Limb (tissue), 2 donors: ENCODE results near the gene SMIM38.
A peak's percentile ranks its signal among the peaks of the same experiment; 100 is the strongest.
"Not testable (repeated sequence)": the region's sequence is repeated elsewhere in the genome, so short reads cannot be mapped to it uniquely, and the experiment has no call there.

ENCODE experiments used
- DNase-seq, 2 donors: peaks; one replicate each; pipeline ENCODE4 v3.0.0-alpha.2; 2016; ENCODE audit errors: extremely low spot score in 2 of 2

Gene SMIM38

GRCh38 chr11:69137151-69137844 is 18.4 kb upstream of the SMIM38 start:
- no peak for DNase-seq

- DNase-seq: no peak
Measured at GRCh38 chr11:69138265-69138664, 17.5 kb upstream of the SMIM38 start.

DNA sequence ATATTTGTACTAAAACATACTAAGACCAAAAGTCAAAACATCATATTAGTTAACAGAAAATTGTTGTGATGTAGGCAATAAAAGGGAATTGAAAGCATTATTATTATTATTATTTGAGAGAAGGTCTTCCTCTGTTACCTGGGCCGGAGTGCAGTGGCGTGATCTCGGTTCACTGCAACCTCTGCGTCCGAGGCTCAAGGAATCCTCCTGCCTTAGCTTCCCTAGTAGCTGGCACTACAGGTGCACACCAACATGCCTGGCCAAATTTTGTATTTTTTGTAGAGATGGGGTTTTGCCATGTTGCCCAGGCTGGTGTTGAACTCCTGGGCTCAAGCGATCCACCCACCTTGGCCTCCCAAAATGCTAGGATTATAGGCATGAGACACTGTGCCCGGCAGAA is 15.6 kb upstream of the SMIM38 start:
- DNase-seq: not testable (repeated sequence)

DNA sequence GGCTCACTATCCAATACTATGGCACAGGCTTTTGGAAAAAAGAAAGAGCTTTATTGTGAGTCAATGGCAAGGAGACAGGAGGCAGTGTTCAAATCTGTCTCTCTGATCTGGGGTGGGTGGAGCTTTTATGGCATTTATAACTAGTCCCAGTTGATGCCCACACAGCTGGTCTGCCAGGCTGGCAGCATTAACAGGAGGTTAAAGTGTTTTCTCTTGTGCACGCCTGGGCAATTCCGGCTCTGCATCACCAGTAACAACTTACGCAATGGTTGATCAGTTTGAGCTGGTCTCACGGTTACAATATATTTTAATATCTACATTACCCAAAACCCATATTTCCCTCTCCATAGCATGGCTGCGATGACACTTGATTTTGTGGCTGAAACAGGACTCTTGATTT is 15.1 kb upstream of the SMIM38 start:
- no peak for DNase-seq

GRCh38 chr11:69141742-69142141 is 14.0 kb upstream of the SMIM38 start:
- no peak for DNase-seq

DNA sequence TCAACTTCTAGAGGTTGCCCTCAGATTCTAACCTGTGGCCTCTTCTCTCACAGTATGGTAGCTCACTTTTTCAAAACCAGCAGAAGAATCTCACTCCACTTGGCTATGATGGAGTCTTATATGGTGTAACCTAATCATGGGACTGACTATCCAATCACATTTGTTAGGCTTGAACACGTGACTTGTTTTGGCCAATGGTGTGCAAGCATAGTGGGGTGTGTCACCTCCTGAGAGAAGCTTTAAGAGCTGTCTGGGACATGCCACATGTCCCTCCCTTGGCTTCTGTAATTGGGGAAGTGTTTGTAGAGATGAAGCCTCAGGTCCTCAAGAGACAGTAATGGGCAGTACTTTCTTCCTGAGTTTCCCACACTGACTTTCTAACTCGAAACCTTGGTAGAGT is 12.8 kb upstream of the SMIM38 start:
- DNase-seq: no peak

DNA sequence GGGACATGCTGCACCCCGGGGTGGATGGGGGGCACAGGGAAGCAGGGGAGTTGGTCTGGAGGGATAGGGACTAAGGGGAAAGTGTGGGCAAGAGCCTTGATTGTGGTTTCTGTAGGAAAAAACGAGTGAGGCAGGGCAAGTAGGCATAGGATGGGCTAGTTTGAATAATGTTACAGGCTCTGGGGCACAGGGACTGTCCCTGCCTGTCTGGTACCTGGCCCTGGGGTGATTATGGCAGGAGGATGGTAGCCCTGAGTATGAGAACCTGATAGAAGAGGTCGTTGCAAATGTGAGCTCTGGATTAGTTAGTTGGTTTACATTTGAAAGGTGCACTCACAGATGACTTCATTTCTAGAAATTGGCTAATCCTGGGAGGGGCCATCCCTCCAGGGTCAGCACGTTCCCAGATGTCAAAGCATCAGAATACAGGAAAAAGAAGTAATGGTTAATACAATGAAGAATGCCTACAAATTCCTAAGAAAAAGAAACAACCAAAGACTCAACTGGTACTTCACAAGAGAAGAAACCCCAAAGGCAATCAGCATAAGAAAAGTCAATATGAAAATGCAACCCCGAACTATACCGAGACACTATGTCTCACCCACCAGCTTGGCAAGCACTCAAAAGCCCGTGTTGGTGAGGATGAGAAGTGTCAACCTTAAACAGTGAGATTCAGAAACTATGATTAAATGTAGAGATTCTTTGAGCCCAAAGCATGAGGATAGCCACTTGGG is 11.3 kb upstream of the SMIM38 start:
- DNase-seq: no peak

DNA sequence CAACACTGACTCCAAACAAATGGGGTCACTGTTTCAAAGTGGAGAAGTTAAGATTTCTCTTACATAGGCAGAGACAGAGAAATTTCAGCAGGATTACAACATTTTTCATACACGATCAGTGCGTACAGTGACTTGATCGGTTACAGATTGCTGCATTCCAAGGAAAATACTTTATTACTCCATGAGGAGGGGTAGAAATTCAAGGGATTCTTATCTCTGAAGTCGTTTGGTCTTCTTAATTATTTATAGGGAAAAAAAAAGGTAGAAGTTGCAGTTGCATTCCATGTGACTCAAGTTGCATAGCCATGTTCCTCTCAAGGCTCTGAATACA is 10.7 kb upstream of the SMIM38 start:
- DNase-seq: no peak

DNA sequence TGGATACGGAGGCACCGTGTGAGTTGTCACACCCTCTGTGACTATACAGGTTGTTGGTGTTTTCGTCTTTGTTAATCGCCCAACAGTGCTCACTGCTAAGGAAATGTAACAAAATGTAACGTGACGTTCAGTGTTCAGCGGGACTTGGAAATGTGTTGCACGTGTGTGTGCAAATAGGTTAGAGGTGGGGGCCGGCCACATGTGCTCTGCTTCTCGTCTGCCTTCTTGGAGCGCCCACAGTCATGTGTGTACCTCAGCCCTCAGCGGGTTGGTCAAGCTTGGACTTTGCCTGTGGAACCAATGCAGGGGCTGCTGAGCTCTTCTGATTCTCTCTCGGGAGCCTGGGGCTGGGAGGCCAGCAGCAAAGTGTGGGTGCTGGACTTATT is 7.4 kb upstream of the SMIM38 start:
- no peak for DNase-seq

DNA sequence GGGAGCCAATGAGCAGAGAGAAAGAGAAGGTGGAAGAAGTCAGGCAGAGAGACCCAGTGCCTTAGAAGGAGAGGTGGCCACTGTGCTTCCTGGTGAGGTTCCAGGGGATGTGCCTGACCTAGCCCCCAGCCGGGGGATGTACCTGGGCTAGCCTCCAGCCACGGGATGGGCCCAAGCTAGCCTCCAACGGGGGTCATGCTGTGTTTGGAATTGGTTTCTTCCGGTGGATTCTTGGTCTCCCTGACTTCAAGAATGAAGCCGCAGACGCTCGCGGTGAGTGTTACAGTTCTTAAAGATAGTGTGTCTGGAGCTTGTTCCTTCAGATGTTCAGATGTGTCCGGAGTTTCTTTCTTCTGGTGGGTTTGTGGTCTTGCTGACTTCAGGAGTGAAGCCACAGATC is 6.9 kb upstream of the SMIM38 start:
- no peak for DNase-seq

DNA sequence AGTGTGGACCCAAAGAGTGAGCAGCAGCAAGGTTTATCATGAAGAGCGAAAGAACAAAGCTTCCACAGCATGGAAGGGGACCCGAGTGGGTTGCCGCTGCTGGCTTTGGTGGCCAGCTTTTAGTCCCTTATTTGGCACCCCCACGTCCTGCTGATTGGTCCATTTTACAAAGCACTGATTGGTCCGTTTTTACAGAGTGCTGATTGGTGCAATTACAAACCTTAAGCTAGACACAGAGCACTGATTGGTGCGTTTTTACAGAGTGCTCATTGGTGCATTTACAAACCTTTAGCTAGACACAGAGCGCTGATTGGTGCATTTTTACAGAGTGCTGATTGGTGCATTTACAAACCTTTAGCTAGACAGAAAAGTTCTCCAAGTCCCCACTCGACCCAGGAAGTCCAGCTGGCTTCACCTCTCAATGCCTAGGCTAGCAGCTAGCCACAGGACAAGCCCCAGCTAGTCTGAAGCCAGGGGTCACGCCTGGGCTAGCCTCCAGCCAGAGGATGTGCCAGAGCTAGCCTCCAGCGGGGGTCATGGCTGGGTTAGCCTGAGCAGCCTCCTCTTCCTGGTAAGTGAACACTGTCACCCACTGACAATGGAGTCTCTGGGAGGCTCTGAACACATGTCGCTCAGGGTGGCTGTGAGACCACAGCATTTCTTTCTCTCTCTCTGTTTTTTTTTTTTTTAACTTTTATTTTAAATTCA is 6.2 kb upstream of the SMIM38 start:
- not testable (repeated sequence) for DNase-seq

- DNase-seq: no peak
Measured at GRCh38 chr11:69150175-69150574, 5.6 kb upstream of the SMIM38 start.

DNA sequence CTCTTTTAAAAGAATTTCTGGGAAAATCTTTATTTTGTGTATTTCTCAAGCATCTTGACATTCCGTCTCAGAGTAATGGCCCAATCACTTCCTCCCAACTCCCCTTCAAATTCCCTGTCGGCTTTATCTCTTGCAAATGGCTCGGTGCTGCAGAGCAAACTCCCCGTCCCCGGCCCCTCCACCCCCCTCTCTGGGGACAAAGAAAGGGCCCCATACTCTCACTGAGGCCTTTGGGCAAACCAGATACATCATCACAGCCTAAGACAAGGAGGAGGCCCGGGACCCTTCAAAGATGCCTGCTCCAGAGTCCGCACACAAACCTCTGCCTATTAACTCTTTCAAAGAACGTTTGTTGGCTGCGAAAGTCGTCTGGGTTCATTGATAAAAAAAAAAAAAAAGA is 3.9 kb upstream of the SMIM38 start:
- DNase-seq: no peak

DNA sequence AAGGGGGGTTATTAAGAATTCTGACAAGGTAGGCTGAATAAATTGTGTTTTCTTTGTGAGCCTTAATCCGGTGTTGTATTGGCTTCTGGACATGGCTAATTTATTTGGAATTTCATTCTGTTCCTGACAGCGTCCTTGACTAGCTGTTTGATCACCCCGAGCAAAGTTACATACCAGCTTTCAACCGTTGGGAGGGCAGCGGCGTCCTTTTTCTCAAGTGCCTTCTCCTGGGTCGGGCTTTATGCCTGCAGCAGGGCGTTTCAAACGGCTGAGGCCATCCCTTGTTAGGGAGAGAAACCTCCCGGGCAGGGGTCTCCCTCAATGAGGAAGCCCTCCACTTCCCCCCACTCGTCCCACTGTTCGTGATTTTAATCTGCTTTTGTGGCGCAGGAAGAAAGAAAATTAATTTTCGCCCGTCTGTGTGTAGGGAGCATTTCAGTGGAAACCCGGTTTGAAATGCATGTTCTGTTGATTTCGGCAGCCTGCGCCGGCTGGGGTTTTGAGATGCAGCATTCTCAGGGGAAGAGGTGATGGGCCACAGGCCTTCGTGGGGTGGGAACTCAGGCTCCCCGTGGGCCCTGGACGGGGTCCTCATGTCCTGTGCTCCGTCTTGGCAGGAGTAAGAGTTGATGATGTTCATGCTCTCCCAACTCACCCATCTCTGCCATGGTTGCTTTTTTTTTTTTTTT is 2.9 kb upstream of the SMIM38 start:
- DNase-seq: no peak

- no peak for DNase-seq
Measured at GRCh38 chr11:69153661-69154060, 2.1 kb upstream of the SMIM38 start.

GRCh38 chr11:69154211-69154913 is 1.4 kb upstream of the SMIM38 start:
- no peak for DNase-seq

- DNase-seq: no peak
Measured at GRCh38 chr11:69154938-69155301, 815 bp upstream of the SMIM38 start.

- DNase-seq: no peak
Measured at GRCh38 chr11:69156235-69156639, 502 bp downstream of the SMIM38 start.

DNA sequence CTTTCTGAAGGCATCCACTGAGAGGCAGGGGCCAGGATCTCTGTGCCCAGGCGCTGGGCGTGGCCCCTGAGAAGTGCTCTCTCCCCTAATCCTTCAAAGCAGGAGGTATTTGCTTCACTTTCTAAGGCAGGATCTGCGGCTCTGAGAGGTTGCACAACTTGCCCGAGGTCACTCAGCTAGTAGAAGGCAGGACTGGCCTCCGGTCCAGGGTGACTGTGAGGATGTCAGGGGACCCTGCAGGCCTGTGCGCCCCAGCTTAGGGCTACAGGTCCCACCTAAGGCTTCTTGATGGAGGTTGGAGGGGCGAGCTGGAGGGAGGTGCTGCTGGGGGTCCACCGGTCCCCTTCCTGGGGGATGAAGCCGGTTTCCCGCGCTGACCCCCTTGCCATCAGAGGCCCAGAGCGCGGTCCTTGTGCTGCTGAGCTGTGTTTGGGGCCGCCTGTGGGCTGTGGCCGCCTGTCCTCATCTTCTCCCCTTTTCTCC is 979 bp downstream of the SMIM38 start:
- no peak for DNase-seq

DNA sequence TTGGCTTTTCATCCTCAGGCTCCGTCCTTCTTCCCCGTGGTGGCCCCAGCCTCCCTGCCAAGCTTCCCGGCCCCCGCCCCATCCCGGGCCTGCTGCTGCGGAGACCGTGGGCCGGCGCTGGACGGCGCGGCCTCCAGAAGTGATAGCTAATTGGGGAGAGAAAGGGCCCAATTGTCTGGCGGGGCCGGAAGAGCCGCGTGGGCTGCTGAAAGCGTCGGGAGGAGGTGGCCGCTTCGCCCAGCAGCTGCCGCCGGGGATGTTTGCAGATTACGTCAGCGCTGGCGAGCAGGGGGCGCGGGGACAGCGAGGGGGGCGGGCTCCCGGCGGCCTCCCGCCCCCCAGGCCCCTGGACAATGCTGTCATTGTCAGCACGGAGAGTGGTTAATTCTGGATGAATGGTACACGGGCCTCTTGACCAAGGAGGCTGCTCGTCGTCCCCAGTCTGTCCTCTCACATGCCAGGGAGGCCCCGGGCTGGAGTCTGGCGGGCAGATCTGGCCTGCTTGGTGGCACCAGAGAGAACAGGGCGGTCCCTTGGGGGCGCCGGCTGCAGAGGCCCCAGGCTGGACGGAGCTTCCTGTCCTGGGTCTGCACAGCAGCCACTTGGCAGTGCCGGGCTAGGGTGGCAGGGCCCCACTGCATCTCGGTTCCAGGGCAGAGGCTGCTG is 1.6 kb downstream of the SMIM38 start:
- DNase-seq: peak; percentile 84 to 87

DNA sequence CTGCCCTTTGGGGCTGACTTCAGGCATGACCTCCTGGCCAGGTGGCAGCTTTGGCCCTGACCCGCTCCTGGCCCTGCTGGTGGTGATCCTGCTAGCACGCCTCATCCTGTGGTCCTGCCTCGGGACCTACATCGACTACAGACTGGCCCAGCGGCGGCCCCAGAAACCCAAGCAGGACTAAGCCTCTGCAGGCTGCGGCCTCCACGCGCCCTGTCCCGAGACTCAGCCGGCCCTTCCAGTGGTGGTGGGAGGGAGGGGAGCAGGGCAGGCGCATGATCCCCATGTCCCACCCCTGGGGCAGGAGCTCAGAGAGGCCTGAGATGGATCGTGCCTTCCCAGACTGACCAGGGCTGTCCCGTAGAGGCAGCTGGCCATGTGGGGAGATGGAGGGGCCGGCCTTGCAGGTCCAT is 2.1 kb downstream of the SMIM38 start:
- peak in 1 of 2 donors; percentile 40 for DNase-seq
